ENCODE measurements around the gene PLCZ1.

DNA sequence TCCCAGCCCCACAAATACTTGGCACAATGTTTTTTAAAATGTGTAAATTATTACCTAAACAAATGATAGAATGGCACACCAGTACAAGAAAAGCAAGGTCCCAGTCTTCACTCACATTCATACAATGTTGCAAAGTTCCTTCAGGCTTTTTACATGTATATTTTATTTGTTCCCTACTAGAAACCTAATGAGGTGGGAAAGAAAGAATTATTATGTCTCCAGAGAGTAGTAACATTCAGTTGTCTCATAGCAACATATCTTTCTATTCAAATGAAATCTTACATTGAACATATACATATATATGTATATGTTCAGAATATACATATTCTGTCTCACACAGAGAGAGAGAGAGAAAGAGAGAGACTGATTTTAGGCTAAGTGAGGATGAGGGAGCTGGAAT is 85.2 kb downstream of the PLCZ1 start:
- TF ChIP-seq TAF1 (IDR thresholded peaks at IDR 0.05; ENCODE audit: borderline replicate concordance, insufficient read depth, low read length), result no peak
- TF ChIP-seq, protein P1, sequence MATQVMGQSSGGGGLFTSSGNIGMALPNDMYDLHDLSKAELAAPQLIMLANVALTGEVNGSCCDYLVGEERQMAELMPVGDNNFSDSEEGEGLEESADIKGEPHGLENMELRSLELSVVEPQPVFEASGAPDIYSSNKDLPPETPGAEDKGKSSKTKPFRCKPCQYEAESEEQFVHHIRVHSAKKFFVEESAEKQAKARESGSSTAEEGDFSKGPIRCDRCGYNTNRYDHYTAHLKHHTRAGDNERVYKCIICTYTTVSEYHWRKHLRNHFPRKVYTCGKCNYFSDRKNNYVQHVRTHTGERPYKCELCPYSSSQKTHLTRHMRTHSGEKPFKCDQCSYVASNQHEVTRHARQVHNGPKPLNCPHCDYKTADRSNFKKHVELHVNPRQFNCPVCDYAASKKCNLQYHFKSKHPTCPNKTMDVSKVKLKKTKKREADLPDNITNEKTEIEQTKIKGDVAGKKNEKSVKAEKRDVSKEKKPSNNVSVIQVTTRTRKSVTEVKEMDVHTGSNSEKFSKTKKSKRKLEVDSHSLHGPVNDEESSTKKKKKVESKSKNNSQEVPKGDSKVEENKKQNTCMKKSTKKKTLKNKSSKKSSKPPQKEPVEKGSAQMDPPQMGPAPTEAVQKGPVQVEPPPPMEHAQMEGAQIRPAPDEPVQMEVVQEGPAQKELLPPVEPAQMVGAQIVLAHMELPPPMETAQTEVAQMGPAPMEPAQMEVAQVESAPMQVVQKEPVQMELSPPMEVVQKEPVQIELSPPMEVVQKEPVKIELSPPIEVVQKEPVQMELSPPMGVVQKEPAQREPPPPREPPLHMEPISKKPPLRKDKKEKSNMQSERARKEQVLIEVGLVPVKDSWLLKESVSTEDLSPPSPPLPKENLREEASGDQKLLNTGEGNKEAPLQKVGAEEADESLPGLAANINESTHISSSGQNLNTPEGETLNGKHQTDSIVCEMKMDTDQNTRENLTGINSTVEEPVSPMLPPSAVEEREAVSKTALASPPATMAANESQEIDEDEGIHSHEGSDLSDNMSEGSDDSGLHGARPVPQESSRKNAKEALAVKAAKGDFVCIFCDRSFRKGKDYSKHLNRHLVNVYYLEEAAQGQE (IDR thresholded peaks at IDR 0.05; ENCODE audit: insufficient read depth in 1 of 2, low read depth in 2 of 2, low read length in 2 of 2), result no peak
- TF ChIP-seq POLR2AphosphoS5 (IDR thresholded peaks at IDR 0.05; ENCODE audit: low read depth, low read length), result no peak
